K562 (cell line): Measurements from ENCODE around the gene SOCS6. TPM values are rescaled to one million over a fixed set of nuclear protein-coding genes. Genes with fewer than 3 reads are reported as not detected.

Experiments
- AFF4 ChIP-seq: sonication (generic); formaldehyde crosslinking; IDR thresholded peaks from 2 replicates; pipeline ENCODE4 v1.8.0; 2023; ENCODE audit warnings: mild to moderate bottlenecking, missing genetic modification reagents
- CXXC5 ChIP-seq: fragments of 250-450 bp; sonication (Bioruptor Pico); IDR thresholded peaks from 2 replicates; pipeline ENCODE4 v1.8.0; 2022; ENCODE audit warnings: inconsistent platforms, mild to moderate bottlenecking, moderate library complexity
- PCBP1 ChIP-seq: fragments of 200-400 bp; formaldehyde crosslinking; IDR thresholded peaks from 2 replicates; pipeline ENCODE4 v1.6.1; 2018; ENCODE audit warnings: mild to moderate bottlenecking, low read depth, low read length; ENCODE audit not compliant: poor library complexity, severe bottlenecking
- SMARCE1 ChIP-seq: fragments of 450-650 bp; IDR thresholded peaks from 2 replicates; pipeline ENCODE4 v1.7.1; 2016; ENCODE audit warnings: mild to moderate bottlenecking
- polyA plus RNA-seq, 8 experiments: library from polyadenylated mRNA; depleted of rRNA in 4 of 8; stranded (reverse) in 5 of 8; unstranded in 3 of 8; fragments of >200 nt; fragmentation: Nextera tagmentation in 2 of 8; fragmentation: Illumina TruSeq in 1 of 8; extraction: Ambion mirVana in 2 of 8; extraction: Trizol in 1 of 8; gene quantifications; 2 replicates each; pipeline versions ENCODE4 v1.2.1 to v1.2.3, GENCODE V29; 2011 to 2014; ENCODE audit warnings: inconsistent platforms in 1 of 8, missing spikeins in 1 of 8
- total RNA-seq, 7 experiments: library from RNA; depleted of rRNA in 6 of 7; stranded (reverse); fragments of >200 nt in 6 of 7; fragmentation: Illumina TruSeq in 2 of 7; extraction: Trizol in 2 of 7; gene quantifications; 2 replicates each; pipeline versions ENCODE4 v1.2.1 to v1.2.3, GENCODE V29; 2011 to 2021; ENCODE audit warnings: low replicate concordance in 1 of 7
- TF ChIP-seq, protein P1 (sequence below), 2 experiments: fragments of 450-650 bp; IDR thresholded peaks; 2 replicates each; pipeline ENCODE4 v1.6.1; 2018; ENCODE audit warnings: mild to moderate bottlenecking in 2 of 2, low read depth in 1 of 2; ENCODE audit not compliant: partially characterized antibody in 2 of 2
- TF ChIP-seq, protein P2 (sequence below), 2 experiments: fragments of 450-650 bp; formaldehyde crosslinking in 1 of 2; IDR thresholded peaks; 2 replicates each; pipeline versions ENCODE4 v1.4.0 to v1.6.1; 2014 to 2020; ENCODE audit warnings: mild to moderate bottlenecking in 2 of 2, borderline replicate concordance in 1 of 2, low read depth in 1 of 2

The SOCS6 gene
- total and polyA plus RNA-seq, 9 of the 15 experiments (the other 6 are each of a cell fraction or from before 2014, with no cell fraction given) = 2.5 to 7.1 (median 5.6) TPM

DNA sequence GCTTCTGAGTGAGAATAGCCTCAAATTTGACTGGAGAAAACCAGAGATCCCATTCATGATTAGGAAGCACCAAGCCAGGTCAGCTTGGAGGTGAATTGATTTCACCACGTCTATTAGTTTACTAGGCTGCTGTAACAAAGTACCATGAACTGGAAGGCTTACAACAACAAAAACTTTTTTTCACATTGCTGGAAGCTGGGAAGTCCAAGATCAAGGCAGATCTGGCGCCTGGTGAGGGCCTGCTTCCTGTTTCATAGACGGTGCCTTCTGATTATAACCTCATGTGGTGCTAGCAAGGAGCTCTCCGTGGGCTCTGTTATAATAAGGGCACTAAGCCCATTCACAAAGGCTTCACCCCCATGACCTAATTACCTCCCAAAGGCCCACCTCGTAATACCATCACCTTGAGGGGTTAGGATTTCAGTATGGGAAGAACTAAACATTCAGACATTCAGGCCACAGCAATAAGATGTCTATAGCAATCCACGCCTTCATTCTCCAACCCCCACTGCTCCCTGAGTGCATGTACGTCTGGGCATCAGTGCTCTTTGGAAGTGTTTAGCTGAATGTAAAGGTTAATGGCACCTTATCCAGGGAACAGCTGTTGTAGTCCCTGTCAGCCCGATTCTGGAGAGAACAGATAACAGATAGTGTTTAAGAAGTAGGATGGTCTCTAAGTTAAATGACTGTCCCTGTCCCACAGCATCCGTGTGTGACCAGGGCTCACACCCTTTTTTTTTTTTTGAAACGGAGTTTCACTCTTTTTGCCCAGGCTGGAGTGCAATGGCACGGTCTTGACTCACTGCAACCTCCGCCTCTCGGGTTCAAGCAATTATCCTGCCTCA is 89.2 kb downstream of the SOCS6 start (continued):
- no peak for TF ChIP-seq AFF4 (CRISPR knock-in tag)
- TF ChIP-seq SMARCE1 = peak; percentile 86
- TF ChIP-seq PCBP1 = no peak
- TF ChIP-seq, protein P1, sequence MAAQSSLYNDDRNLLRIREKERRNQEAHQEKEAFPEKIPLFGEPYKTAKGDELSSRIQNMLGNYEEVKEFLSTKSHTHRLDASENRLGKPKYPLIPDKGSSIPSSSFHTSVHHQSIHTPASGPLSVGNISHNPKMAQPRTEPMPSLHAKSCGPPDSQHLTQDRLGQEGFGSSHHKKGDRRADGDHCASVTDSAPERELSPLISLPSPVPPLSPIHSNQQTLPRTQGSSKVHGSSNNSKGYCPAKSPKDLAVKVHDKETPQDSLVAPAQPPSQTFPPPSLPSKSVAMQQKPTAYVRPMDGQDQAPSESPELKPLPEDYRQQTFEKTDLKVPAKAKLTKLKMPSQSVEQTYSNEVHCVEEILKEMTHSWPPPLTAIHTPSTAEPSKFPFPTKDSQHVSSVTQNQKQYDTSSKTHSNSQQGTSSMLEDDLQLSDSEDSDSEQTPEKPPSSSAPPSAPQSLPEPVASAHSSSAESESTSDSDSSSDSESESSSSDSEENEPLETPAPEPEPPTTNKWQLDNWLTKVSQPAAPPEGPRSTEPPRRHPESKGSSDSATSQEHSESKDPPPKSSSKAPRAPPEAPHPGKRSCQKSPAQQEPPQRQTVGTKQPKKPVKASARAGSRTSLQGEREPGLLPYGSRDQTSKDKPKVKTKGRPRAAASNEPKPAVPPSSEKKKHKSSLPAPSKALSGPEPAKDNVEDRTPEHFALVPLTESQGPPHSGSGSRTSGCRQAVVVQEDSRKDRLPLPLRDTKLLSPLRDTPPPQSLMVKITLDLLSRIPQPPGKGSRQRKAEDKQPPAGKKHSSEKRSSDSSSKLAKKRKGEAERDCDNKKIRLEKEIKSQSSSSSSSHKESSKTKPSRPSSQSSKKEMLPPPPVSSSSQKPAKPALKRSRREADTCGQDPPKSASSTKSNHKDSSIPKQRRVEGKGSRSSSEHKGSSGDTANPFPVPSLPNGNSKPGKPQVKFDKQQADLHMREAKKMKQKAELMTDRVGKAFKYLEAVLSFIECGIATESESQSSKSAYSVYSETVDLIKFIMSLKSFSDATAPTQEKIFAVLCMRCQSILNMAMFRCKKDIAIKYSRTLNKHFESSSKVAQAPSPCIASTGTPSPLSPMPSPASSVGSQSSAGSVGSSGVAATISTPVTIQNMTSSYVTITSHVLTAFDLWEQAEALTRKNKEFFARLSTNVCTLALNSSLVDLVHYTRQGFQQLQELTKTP (IDR thresholded peaks at IDR 0.05; ENCODE audit: low read depth in 1 of 2, partially characterized antibody in 2 of 2) = no peak
- TF ChIP-seq CXXC5 (CRISPR knock-in tag) = no peak
- TF ChIP-seq, protein P2, sequence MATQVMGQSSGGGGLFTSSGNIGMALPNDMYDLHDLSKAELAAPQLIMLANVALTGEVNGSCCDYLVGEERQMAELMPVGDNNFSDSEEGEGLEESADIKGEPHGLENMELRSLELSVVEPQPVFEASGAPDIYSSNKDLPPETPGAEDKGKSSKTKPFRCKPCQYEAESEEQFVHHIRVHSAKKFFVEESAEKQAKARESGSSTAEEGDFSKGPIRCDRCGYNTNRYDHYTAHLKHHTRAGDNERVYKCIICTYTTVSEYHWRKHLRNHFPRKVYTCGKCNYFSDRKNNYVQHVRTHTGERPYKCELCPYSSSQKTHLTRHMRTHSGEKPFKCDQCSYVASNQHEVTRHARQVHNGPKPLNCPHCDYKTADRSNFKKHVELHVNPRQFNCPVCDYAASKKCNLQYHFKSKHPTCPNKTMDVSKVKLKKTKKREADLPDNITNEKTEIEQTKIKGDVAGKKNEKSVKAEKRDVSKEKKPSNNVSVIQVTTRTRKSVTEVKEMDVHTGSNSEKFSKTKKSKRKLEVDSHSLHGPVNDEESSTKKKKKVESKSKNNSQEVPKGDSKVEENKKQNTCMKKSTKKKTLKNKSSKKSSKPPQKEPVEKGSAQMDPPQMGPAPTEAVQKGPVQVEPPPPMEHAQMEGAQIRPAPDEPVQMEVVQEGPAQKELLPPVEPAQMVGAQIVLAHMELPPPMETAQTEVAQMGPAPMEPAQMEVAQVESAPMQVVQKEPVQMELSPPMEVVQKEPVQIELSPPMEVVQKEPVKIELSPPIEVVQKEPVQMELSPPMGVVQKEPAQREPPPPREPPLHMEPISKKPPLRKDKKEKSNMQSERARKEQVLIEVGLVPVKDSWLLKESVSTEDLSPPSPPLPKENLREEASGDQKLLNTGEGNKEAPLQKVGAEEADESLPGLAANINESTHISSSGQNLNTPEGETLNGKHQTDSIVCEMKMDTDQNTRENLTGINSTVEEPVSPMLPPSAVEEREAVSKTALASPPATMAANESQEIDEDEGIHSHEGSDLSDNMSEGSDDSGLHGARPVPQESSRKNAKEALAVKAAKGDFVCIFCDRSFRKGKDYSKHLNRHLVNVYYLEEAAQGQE (IDR thresholded peaks at IDR 0.05; ENCODE audit: borderline replicate concordance) = peak; percentile 4; the same call in 1 of the 2 replicates
- TF ChIP-seq, protein P2 (CRISPR knock-in tag; IDR thresholded peaks at IDR 0.05; ENCODE audit: low read depth) = no peak
